SK-N-SH treated with all-trans-retinoic acid at 6 μM for 48 hours (cell line): Measurements from ENCODE around the gene NUBPL.

Experiments used
- ARNTL ChIP-seq: fragments of 450-650 bp; formaldehyde crosslinking; IDR thresholded peaks from 2 replicates; pipeline ENCODE4 v1.5.0; 2020; ENCODE audit warnings: low read depth, mild to moderate bottlenecking, moderate library complexity, borderline replicate concordance
- CREB5 ChIP-seq: fragments of 250-450 bp; sonication (Bioruptor Pico); IDR thresholded peaks from 2 replicates; pipeline ENCODE4 v1.5.1; 2020; ENCODE audit warnings: low read depth, mild to moderate bottlenecking, moderate library complexity
- CSDC2 ChIP-seq: fragments of 250-450 bp; sonication (Bioruptor Pico); IDR thresholded peaks from 2 replicates; pipeline ENCODE4 v1.5.0; 2020; ENCODE audit warnings: mild to moderate bottlenecking, moderate library complexity
- POU6F1 ChIP-seq: fragments of 250-450 bp; sonication (Bioruptor Pico); IDR thresholded peaks from 2 replicates; pipeline ENCODE4 v1.8.0; 2021; ENCODE audit warnings: low read depth, mild to moderate bottlenecking, moderate library complexity, borderline replicate concordance
- RARB ChIP-seq: fragments of 250-450 bp; sonication (Bioruptor Pico); IDR thresholded peaks from 2 replicates; pipeline ENCODE4 v1.8.0; 2021; ENCODE audit warnings: mild to moderate bottlenecking, moderate library complexity
- TOX ChIP-seq: fragments of 250-450 bp; sonication (Bioruptor Pico); IDR thresholded peaks from 2 replicates; pipeline ENCODE4 v1.8.0; 2021; ENCODE audit warnings: mild to moderate bottlenecking, moderate library complexity, borderline replicate concordance
- TSHZ2 ChIP-seq: fragments of 250-450 bp; sonication (Bioruptor Pico); IDR thresholded peaks from 2 replicates; pipeline ENCODE4 v1.5.0; 2020; ENCODE audit warnings: mild to moderate bottlenecking, moderate library complexity
- ZC3H10 ChIP-seq: fragments of 250-450 bp; sonication (Bioruptor Pico); IDR thresholded peaks from 2 replicates; pipeline ENCODE4 v1.5.1; 2021; ENCODE audit warnings: mild to moderate bottlenecking, moderate library complexity
- ZFP3 ChIP-seq: fragments of 250-450 bp; sonication (Bioruptor Pico); IDR thresholded peaks from 2 replicates; pipeline ENCODE4 v1.5.0; 2020; ENCODE audit warnings: mild to moderate bottlenecking, moderate library complexity
- ZNF70 ChIP-seq: fragments of 450-650 bp; formaldehyde crosslinking; IDR thresholded peaks from 2 replicates; pipeline ENCODE4 v1.5.0; 2020; ENCODE audit warnings: mild to moderate bottlenecking, moderate library complexity

- TF ChIP-seq TOX: no peak
- TF ChIP-seq ARNTL (CRISPR knock-in tag): no peak
- no peak for TF ChIP-seq ZFP3 (CRISPR knock-in tag)
- TF ChIP-seq CSDC2 (CRISPR knock-in tag): no peak
- TF ChIP-seq CREB5: no peak
- no peak for TF ChIP-seq RARB (CRISPR knock-in tag)
- no peak for TF ChIP-seq POU6F1 (CRISPR knock-in tag)
- no peak for TF ChIP-seq ZNF70
- TF ChIP-seq ZC3H10: no peak
- TF ChIP-seq TSHZ2 (CRISPR knock-in tag): no peak
These were observed 333.1 kb downstream of the NUBPL start for GRCh38 chr14:31894351-31894750.
